ENCODE data around the gene SHC1.
"Not testable (repeated sequence)": the region's sequence is repeated elsewhere in the genome, so short reads cannot be mapped to it uniquely, and the experiment has no call there.

The SHC1 gene

GRCh38 chr1:154987326-154987725 lies 16.8 kb upstream of the SHC1 start:
- no peak for DNase-seq (ENCODE audit: low read depth, low spot score)
- H3K4me3 ChIP-seq (ENCODE audit: low read depth, low read length): no peak overlapping the region
- ChIA-PET POLR2A (no interaction called here), CTCF (interaction anchor here (1.2 to 7.7 kb wide), 5 partner anchors 8 to 98 kb away, joined by 3 to 119 read pairs (median 4); partner anchors contain the start of gene LENEP)
- TF ChIP-seq CTCF (IDR thresholded peaks at IDR 0.05; ENCODE audit: insufficient read depth, low read length, missing control alignments): no peak

- H3K4me3 ChIP-seq (ENCODE audit: low read depth, low read length); DNase-seq (ENCODE audit: low read depth, low spot score); POLR2A ChIA-PET: not testable (repeated sequence)
- CTCF ChIA-PET: interaction anchor here (1.4 to 7.7 kb wide), 2 partner anchors 10 to 22 kb away, joined by 4 to 119 read pairs; partner anchors contain the start of gene LENEP
These were observed 16.2 kb upstream of the SHC1 start for GRCh38 chr1:154986736-154987135.

- H3K4me3 ChIP-seq (ENCODE audit: low read depth, low read length): peak overlapping the region; percentile 84
- no peak for DNase-seq (ENCODE audit: low read depth, low spot score)
- no peak for TF ChIP-seq CTCF (IDR thresholded peaks at IDR 0.05; ENCODE audit: insufficient read depth, low read length, missing control alignments)
- ChIA-PET POLR2A (interaction anchor here (0.8 to 2.7 kb wide), 6 partner anchors 7 to 25 kb away, joined by 3 to 17 read pairs (median 5); partner anchors contain the start of genes CKS1B, LENEP and SHC1), CTCF (interaction anchor here (1.3 to 7.7 kb wide), 4 partner anchors 12 to 61 kb away, joined by 4 to 119 read pairs (median 6); partner anchors contain the start of genes LENEP and PBXIP1)
These were observed 13.4 kb upstream of the SHC1 start for GRCh38 chr1:154983776-154984466.

GRCh38 chr1:154982897-154983648 lies 12.5 kb upstream of the SHC1 start, which contains the start of gene FLAD1:
Gene FLAD1, plus strand, starts transcription at chr1:154983344. Its CDS starts 351 bp downstream, at chr1:154983695.
- TF ChIP-seq CTCF (IDR thresholded peaks at IDR 0.05; ENCODE audit: insufficient read depth, low read length, missing control alignments): no peak
- H3K4me3 ChIP-seq (ENCODE audit: low read depth, low read length): peak within 1 kb of the TSS; percentile 84
- peak; percentile 98 for DNase-seq (ENCODE audit: low read depth, low spot score)
- CTCF ChIA-PET: interaction anchor here (0.8 to 7.7 kb wide), 7 partner anchors 12 to 68 kb away, joined by 3 to 119 read pairs (median 4); partner anchors contain the start of genes ADAM15, LENEP, PBXIP1 and SHC1
- POLR2A ChIA-PET: interaction anchor here (0.5 to 2.7 kb wide), 8 partner anchors 8 to 24 kb away, joined by 3 to 17 read pairs (median 4); partner anchors contain the start of genes CKS1B, LENEP and SHC1

- DNase-seq (ENCODE audit: low read depth, low spot score): no peak
- H3K4me3 ChIP-seq (ENCODE audit: low read depth, low read length): peak overlapping the region; percentile 53
- ChIA-PET POLR2A (interaction anchor here (2.7 kb wide), 1 partner anchor 12 kb away, joined by 16 read pairs; the partner anchor contains the start of gene LENEP), CTCF (interaction anchor here (0.8 to 7.7 kb wide), 7 partner anchors 12 to 69 kb away, joined by 3 to 119 read pairs (median 4); partner anchors contain the start of genes ADAM15, LENEP, PBXIP1 and SHC1)
- no peak for TF ChIP-seq CTCF (IDR thresholded peaks at IDR 0.05; ENCODE audit: insufficient read depth, low read length, missing control alignments)
These were observed 11.8 kb upstream of the SHC1 start for GRCh38 chr1:154982341-154982740.

- POLR2A ChIA-PET: no interaction called here
- no peak for DNase-seq (ENCODE audit: low read depth, low spot score)
- CTCF ChIA-PET: interaction anchor here (0.7 to 13.1 kb wide), 4 partner anchors 18 to 107 kb away, joined by 3 to 176 read pairs (median 4); partner anchors contain the start of gene LENEP
- no peak overlapping the region for H3K4me3 ChIP-seq (ENCODE audit: low read depth, low read length)
- TF ChIP-seq CTCF (IDR thresholded peaks at IDR 0.05; ENCODE audit: insufficient read depth, low read length, missing control alignments): no peak
These were observed 7.8 kb upstream of the SHC1 start for GRCh38 chr1:154978360-154978759.

- CTCF ChIA-PET: interaction anchor here (0.7 to 13.1 kb wide), 5 partner anchors 16 to 107 kb away, joined by 3 to 176 read pairs (median 3); partner anchors contain the start of genes LENEP and PYGO2
- H3K4me3 ChIP-seq (ENCODE audit: low read depth, low read length); DNase-seq (ENCODE audit: low read depth, low spot score); POLR2A ChIA-PET: not testable (repeated sequence)
These were observed 7.2 kb upstream of the SHC1 start for GRCh38 chr1:154977762-154978161.
